Esophagus muscularis mucosa (tissue), 4 donors: Measurements from ENCODE around the gene THSD7A.

ENCODE experiments used
- CTCF ChIP-seq, 3 experiments: fragments of 200-600 bp in 2 of 3; fragments of 450-650 bp in 1 of 3; sonication (generic) in 2 of 3; IDR thresholded peaks; one replicate each; pipeline ENCODE4 v1.5.1; 2017 to 2019; ENCODE audit warnings: antibody characterized with exemption in 3 of 3, mild to moderate bottlenecking in 2 of 3, moderate library complexity in 1 of 3
- EP300 ChIP-seq: sonication (generic); formaldehyde crosslinking; IDR thresholded peaks from one replicate; pipeline ENCODE4 v1.6.1; 2017; ENCODE audit warnings: antibody characterized with exemption
- POLR2A ChIP-seq: fragments of 450-650 bp; IDR thresholded peaks from one replicate; pipeline ENCODE4 v1.6.1; 2017; ENCODE audit warnings: antibody characterized with exemption, moderate library complexity, mild to moderate bottlenecking, low read depth
- POLR2AphosphoS5 ChIP-seq, 2 donors: sonication (generic); formaldehyde crosslinking; IDR thresholded peaks; one replicate each; pipeline ENCODE4 v1.6.1; 2017; ENCODE audit warnings: antibody characterized with exemption in 2 of 2

DNA sequence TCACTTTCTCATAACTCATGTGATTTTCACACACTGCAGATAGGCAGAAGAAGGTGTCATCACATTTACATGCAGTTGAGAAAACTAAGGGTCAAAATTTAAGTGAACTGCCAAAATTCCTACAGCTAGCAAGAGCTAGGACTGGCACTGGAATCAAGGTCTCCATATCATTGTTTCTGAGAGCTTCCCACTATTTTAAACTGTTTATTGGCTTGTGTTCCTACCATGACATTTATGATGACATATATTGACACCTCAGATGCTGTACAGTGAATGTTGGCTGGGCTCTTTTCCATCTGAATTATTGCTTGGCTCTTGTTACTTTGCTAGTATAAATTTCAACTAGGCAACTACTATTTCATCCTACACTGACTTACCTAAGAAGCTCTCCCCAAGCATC lies 2.0 kb downstream of the THSD7A start:
- no peak for TF ChIP-seq POLR2AphosphoS5 (IDR thresholded peaks at IDR 0.05)
- TF ChIP-seq CTCF (IDR thresholded peaks at IDR 0.05), result no peak
- TF ChIP-seq POLR2A, result no peak
- TF ChIP-seq EP300, result no peak
